HL-60 (cell line): ENCODE data around the gene ASB14.

ENCODE experiments used
- DNase-seq, 2 experiments: peaks; one replicate each; pipeline ENCODE4 v3.0.0-alpha.2; 2010 to 2020; ENCODE audit warnings: low read depth in 1 of 2, low spot score in 1 of 2
- H3K27ac ChIP-seq: fragments of 250-450 bp; sonication (Bioruptor Pico); replicated peaks from 2 replicates; pipeline ENCODE4 v1.5.1; 2020; ENCODE audit warnings: mild to moderate bottlenecking, moderate library complexity
- H3K27me3 ChIP-seq: fragments of 250-450 bp; sonication (Bioruptor Pico); 2 replicates; pipeline ENCODE4 v1.5.1; 2021; ENCODE audit warnings: mild to moderate bottlenecking, moderate library complexity; ENCODE audit not compliant: insufficient read depth, poor library complexity, severe bottlenecking
- H3K4me3 ChIP-seq: replicated peaks from 2 replicates; pipeline ENCODE4 v1.5.1; 2011; ENCODE audit warnings: mild to moderate bottlenecking, control low read depth, low read length; ENCODE audit not compliant: insufficient read depth
- CTCF ChIP-seq: IDR thresholded peaks from one replicate; pipeline ENCODE4 v1.5.1; 2011; ENCODE audit warnings: low read length, control low read depth, inconsistent platforms; ENCODE audit not compliant: insufficient read depth
- GABPA ChIP-seq: IDR thresholded peaks from 2 replicates; pipeline ENCODE4 v1.6.1; 2012; ENCODE audit warnings: low read depth
- POLR2AphosphoS5 ChIP-seq: IDR thresholded peaks from 2 replicates; pipeline ENCODE4 v1.6.1; 2012; ENCODE audit warnings: low read depth
- REST ChIP-seq: IDR thresholded peaks from 2 replicates; pipeline ENCODE4 v1.6.1; 2012; ENCODE audit warnings: low read depth; ENCODE audit not compliant: insufficient replicate concordance
- SPI1 ChIP-seq: IDR thresholded peaks from 2 replicates; pipeline ENCODE4 v1.6.1; 2012; ENCODE audit warnings: low read depth, mild to moderate bottlenecking, borderline replicate concordance

Gene ASB14

GRCh38 chr3:57298041-57298440 is 5.6 kb upstream of the ASB14 start:
- DNase-seq, result no peak
- peaks cover 2% of the 10 kb centered on the region for H3K27me3 ChIP-seq
- TF ChIP-seq REST (no peak), POLR2AphosphoS5 (no peak), SPI1 (no peak), CTCF (no peak), GABPA (no peak)
- H3K27ac ChIP-seq, result no peak overlapping the region
- H3K4me3 ChIP-seq, result no peak overlapping the region

GRCh38 chr3:57292897-57293526 is 527 bp upstream of the ASB14 start:
- TF ChIP-seq REST (no peak), GABPA (no peak), POLR2AphosphoS5 (no peak), SPI1 (no peak), CTCF (no peak)
- Histone ChIP-seq H3K4me3 (no peak overlapping the region), H3K27ac (no peak overlapping the region), H3K27me3 (no peaks in the 10 kb centered on the region)
- no peak for DNase-seq

- DNase-seq, result no peak
- no peak for TF ChIP-seq GABPA
- TF ChIP-seq SPI1, result no peak
- no peak for TF ChIP-seq CTCF
- TF ChIP-seq REST, result no peak
- TF ChIP-seq POLR2AphosphoS5, result no peak
- no peaks in the 10 kb centered on the region for H3K27me3 ChIP-seq
- H3K4me3 ChIP-seq, result no peak overlapping the region
- H3K27ac ChIP-seq, result no peak overlapping the region
Observed at GRCh38 chr3:57288403-57288802, 4.1 kb downstream of the ASB14 start.
